K562 (cell line): Measurements from ENCODE around the gene NRM. TPM values are rescaled to one million over a fixed set of nuclear protein-coding genes. Genes with fewer than 3 reads are reported as not detected.

ENCODE experiments used
- BCOR ChIP-seq: fragments of 450-650 bp; IDR thresholded peaks from 2 replicates; pipeline ENCODE4 v1.6.1; 2016
- CBFA2T2 ChIP-seq: fragments of 450-650 bp; conservative IDR thresholded peaks from 2 replicates; pipeline ENCODE4 v1.6.1; 2017; ENCODE audit warnings: mild to moderate bottlenecking
- CTCF ChIP-seq, 3 experiments: IDR thresholded peaks in 2 of 3; conservative IDR thresholded peaks in 1 of 3; 2 replicates each; pipeline ENCODE4 v1.5.1; 2011 to 2012; ENCODE audit warnings: low read length in 3 of 3, mild to moderate bottlenecking in 3 of 3, control low read depth in 2 of 3, improper control_type of control experiment in 1 of 3, inconsistent platforms in 1 of 3, low read depth in 1 of 3, mixed read lengths in 1 of 3, moderate library complexity in 1 of 3; ENCODE audit not compliant: insufficient read depth in 2 of 3
- DEAF1 ChIP-seq: fragments of 450-650 bp; formaldehyde crosslinking; IDR thresholded peaks from 2 replicates; pipeline ENCODE4 v1.4.0; 2020; ENCODE audit warnings: mild to moderate bottlenecking, moderate library complexity
- GABPB1 ChIP-seq: sonication (generic); formaldehyde crosslinking; IDR thresholded peaks from 2 replicates; pipeline ENCODE4 v1.8.0; 2022; ENCODE audit warnings: mild to moderate bottlenecking, missing genetic modification reagents
- KLF16 ChIP-seq: IDR thresholded peaks from 2 replicates; pipeline ENCODE4 v1.6.1; 2016; ENCODE audit warnings: antibody characterized with exemption
- PATZ1 ChIP-seq: fragments of 250-450 bp; sonication (Bioruptor Pico); IDR thresholded peaks from 2 replicates; pipeline ENCODE4 v1.5.0; 2020; ENCODE audit warnings: mild to moderate bottlenecking, borderline replicate concordance
- REST ChIP-seq, 2 experiments: fragments of 450-650 bp; formaldehyde crosslinking in 1 of 2; IDR thresholded peaks; 2 replicates each; pipeline versions ENCODE4 v1.4.0 to v1.6.1; 2014 to 2020; ENCODE audit warnings: mild to moderate bottlenecking in 2 of 2, borderline replicate concordance in 1 of 2, low read depth in 1 of 2
- YY1 ChIP-seq, 3 experiments: IDR thresholded peaks; 2 replicates each; pipeline ENCODE4 v1.6.1; 2011; ENCODE audit warnings: low read length in 2 of 3, mild to moderate bottlenecking in 2 of 3, moderate library complexity in 2 of 3, borderline replicate concordance in 1 of 3, control low read depth in 1 of 3, low read depth in 1 of 3; ENCODE audit not compliant: insufficient read depth in 3 of 3, insufficient replicate concordance in 2 of 3, control insufficient read depth in 1 of 3, insufficient read length in 1 of 3; ENCODE audit errors: extremely low read depth in 1 of 3
- ZNF143 ChIP-seq: sonication (generic); formaldehyde crosslinking; IDR thresholded peaks from 2 replicates; pipeline ENCODE4 v1.9.0; 2022; ENCODE audit warnings: mild to moderate bottlenecking, missing genetic modification reagents
- polyA plus RNA-seq, 8 experiments: library from polyadenylated mRNA; depleted of rRNA in 4 of 8; stranded (reverse) in 5 of 8; unstranded in 3 of 8; fragments of >200 nt; fragmentation: Nextera tagmentation in 2 of 8; fragmentation: Illumina TruSeq in 1 of 8; extraction: Ambion mirVana in 2 of 8; extraction: Trizol in 1 of 8; gene quantifications; 2 replicates each; pipeline versions ENCODE4 v1.2.1 to v1.2.3, GENCODE V29; 2011 to 2014; ENCODE audit warnings: inconsistent platforms in 1 of 8, missing spikeins in 1 of 8
- total RNA-seq, 7 experiments: library from RNA; depleted of rRNA in 6 of 7; stranded (reverse); fragments of >200 nt in 6 of 7; fragmentation: Illumina TruSeq in 2 of 7; extraction: Trizol in 2 of 7; gene quantifications; 2 replicates each; pipeline versions ENCODE4 v1.2.1 to v1.2.3, GENCODE V29; 2011 to 2021; ENCODE audit warnings: low replicate concordance in 1 of 7

The NRM gene
- total and polyA plus RNA-seq, 9 of the 15 experiments (the other 6 are each of a cell fraction or from before 2014, with no cell fraction given) = 9.7 to 58.2 (median 18.1) TPM

- peak; percentile 88 to 95 (median 90) for TF ChIP-seq CTCF (IDR thresholded peaks at IDR 0.05 in 2 of 3, conservative IDR thresholded peaks at IDR 0.05 in 1 of 3; ENCODE audit: insufficient read depth in 2 of 3, low read depth in 1 of 3, low read length in 3 of 3)
- TF ChIP-seq KLF16 = 0 out of 2 replicates have a peak, but pooled peaks have one; percentile 9
- no peak for TF ChIP-seq PATZ1
- peak; percentile 29; the same call in 1 of the 2 replicates for TF ChIP-seq DEAF1 (CRISPR knock-in tag)
- TF ChIP-seq BCOR = 0 out of 2 replicates have a peak, but pooled peaks have one; percentile 26
- TF ChIP-seq YY1 (IDR thresholded peaks at IDR 0.05; ENCODE audit: borderline replicate concordance in 1 of 3, control insufficient read depth in 1 of 3, extremely low read depth in 1 of 3, insufficient read depth in 3 of 3, insufficient read length in 1 of 3, insufficient replicate concordance in 2 of 3, low read depth in 1 of 3, low read length in 2 of 3) = peak in 1 of 3 experiments; percentile 44
- TF ChIP-seq REST (IDR thresholded peaks at IDR 0.05; ENCODE audit: borderline replicate concordance) = peak; percentile 82
- no peak for TF ChIP-seq REST (CRISPR knock-in tag; IDR thresholded peaks at IDR 0.05; ENCODE audit: low read depth)
- peak; percentile 67; the same call in 1 of the 2 replicates for TF ChIP-seq GABPB1
- peak; percentile 38 for TF ChIP-seq CBFA2T2
- TF ChIP-seq ZNF143 = peak; percentile 44; the same call in 1 of the 2 replicates
Measured at GRCh38 chr6:30730601-30731435, 40.0 kb upstream of the NRM start (continued).
